Prostate gland (tissue), 2 donors: ENCODE results near the gene GLIS1.

Source experiments
- CTCF ChIP-seq, 4 experiments: fragments of 200-600 bp in 2 of 4; fragments of 450-650 bp in 2 of 4; sonication (generic) in 2 of 4; IDR thresholded peaks; 1 replicate in 3 of 4; 2 replicates in 1 of 4; pipeline ENCODE4 v1.5.1; 2016 to 2019; ENCODE audit warnings: antibody characterized with exemption in 4 of 4, mild to moderate bottlenecking in 2 of 4, moderate library complexity in 2 of 4
- POLR2A ChIP-seq: fragments of 450-650 bp; IDR thresholded peaks from one replicate; pipeline ENCODE4 v1.6.1; 2016; ENCODE audit warnings: antibody characterized with exemption, mild to moderate bottlenecking
- POLR2AphosphoS5 ChIP-seq: sonication (generic); formaldehyde crosslinking; IDR thresholded peaks from one replicate; pipeline ENCODE4 v1.6.1; 2017; ENCODE audit warnings: antibody characterized with exemption

- TF ChIP-seq POLR2AphosphoS5 = no peak
- no peak for TF ChIP-seq CTCF (IDR thresholded peaks at IDR 0.05)
- TF ChIP-seq POLR2A = no peak
Observed at GRCh38 chr1:53608071-53608470, 130.9 kb downstream of the GLIS1 start.
